Central memory CD8-positive, alpha-beta T cell (primary cell): ENCODE data around the gene TNIP1.

Experiments used
- ATAC-seq: fragments of 150-1000 bp; cut with Tn5 transposase; replicated peaks from 2 replicates; pipeline ENCODE4 v1.10.0; 2022; ENCODE audit warnings: mild to moderate bottlenecking, moderate FRiP score, moderate number of reproducible peaks; ENCODE audit not compliant: poor library complexity, severe bottlenecking; ENCODE audit errors: extremely low read depth
- DNase-seq, 2 donors: peaks; one replicate each; pipeline ENCODE4 v3.0.0; 2021; ENCODE audit warnings: low spot score in 2 of 2
- H3K27ac Mint-ChIP-seq: one replicate; pipeline ENCODE4 v1.8.0; 2022; ENCODE audit warnings: low read depth, mild to moderate bottlenecking, moderate library complexity, mixed read lengths
- H3K27me3 Mint-ChIP-seq: one replicate; pipeline ENCODE4 v1.8.0; 2022; ENCODE audit warnings: mixed read lengths
- H3K36me3 Mint-ChIP-seq: one replicate; pipeline ENCODE4 v1.8.0; 2022; ENCODE audit warnings: mild to moderate bottlenecking, moderate library complexity, mixed read lengths; ENCODE audit not compliant: insufficient read depth
- H3K4me1 Mint-ChIP-seq: one replicate; pipeline ENCODE4 v1.8.0; 2022; ENCODE audit warnings: mixed read lengths
- H3K4me3 Mint-ChIP-seq: one replicate; pipeline ENCODE4 v1.8.0; 2022; ENCODE audit warnings: mild to moderate bottlenecking, moderate library complexity, mixed read lengths
- H3K9me3 Mint-ChIP-seq: one replicate; pipeline ENCODE4 v1.8.0; 2022; ENCODE audit warnings: mixed read lengths

The TNIP1 gene

GRCh38 chr5:151115272-151115905 is 34.6 kb upstream of the TNIP1 start:
- ATAC-seq (peak; percentile 56), DNase-seq (peak; percentile 52 to 64)
- Mint-ChIP-seq H3K9me3 (no peaks in the 10 kb centered on the region), H3K4me1 (peaks cover 11% of the 10 kb centered on the region), H3K27me3 (no peaks in the 10 kb centered on the region), H3K36me3 (peaks cover 71% of the 10 kb centered on the region), H3K4me3 (no peak overlapping the region), H3K27ac (no peak overlapping the region)

GRCh38 chr5:151113651-151114050 is 32.8 kb upstream of the TNIP1 start:
- no peak for ATAC-seq
- no peaks in the 10 kb centered on the region for H3K9me3 Mint-ChIP-seq
- DNase-seq, result no peak
- no peak overlapping the region for H3K27ac Mint-ChIP-seq
- peaks cover 17% of the 10 kb centered on the region for H3K4me1 Mint-ChIP-seq
- no peaks in the 10 kb centered on the region for H3K27me3 Mint-ChIP-seq
- H3K4me3 Mint-ChIP-seq, result no peak overlapping the region
- peaks cover 63% of the 10 kb centered on the region for H3K36me3 Mint-ChIP-seq

- Mint-ChIP-seq H3K9me3 (no peaks in the 10 kb centered on the region), H3K4me1 (peaks cover 16% of the 10 kb centered on the region), H3K36me3 (peaks cover 63% of the 10 kb centered on the region), H3K4me3 (no peak overlapping the region), H3K27ac (no peak overlapping the region), H3K27me3 (no peaks in the 10 kb centered on the region)
- DNase-seq, result no peak
- ATAC-seq, result no peak
Observed at GRCh38 chr5:151110992-151111391, 30.2 kb upstream of the TNIP1 start.

DNA sequence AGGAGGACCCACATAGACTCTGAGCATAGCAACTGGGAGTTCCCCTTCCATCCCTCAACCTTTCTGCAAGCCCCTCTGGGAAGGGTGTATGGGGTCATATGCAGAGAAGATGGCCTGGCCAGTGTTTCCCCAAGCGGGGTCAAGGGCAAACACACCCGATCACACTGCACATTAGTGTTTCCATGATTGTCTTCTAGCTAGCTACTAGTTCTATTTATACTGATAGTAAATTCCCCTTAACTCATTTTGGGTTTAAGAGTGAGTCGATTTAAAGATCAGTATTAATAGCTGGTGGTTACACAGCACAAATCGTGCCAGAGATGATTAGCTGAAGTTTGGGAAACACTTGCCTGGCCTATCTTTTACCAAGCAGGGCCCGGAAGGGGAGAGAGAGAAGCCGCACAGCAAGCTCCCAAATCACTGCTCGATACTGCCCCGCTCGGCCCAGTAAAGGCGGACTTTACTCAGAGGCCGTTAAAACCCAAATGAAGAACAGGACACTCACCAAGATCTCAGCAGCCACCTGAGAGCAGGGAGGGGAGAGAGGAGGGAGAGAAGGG is 29.4 kb upstream of the TNIP1 start:
- ATAC-seq, result no peak
- H3K4me3 Mint-ChIP-seq, result no peak overlapping the region
- no peaks in the 10 kb centered on the region for H3K9me3 Mint-ChIP-seq

DNA sequence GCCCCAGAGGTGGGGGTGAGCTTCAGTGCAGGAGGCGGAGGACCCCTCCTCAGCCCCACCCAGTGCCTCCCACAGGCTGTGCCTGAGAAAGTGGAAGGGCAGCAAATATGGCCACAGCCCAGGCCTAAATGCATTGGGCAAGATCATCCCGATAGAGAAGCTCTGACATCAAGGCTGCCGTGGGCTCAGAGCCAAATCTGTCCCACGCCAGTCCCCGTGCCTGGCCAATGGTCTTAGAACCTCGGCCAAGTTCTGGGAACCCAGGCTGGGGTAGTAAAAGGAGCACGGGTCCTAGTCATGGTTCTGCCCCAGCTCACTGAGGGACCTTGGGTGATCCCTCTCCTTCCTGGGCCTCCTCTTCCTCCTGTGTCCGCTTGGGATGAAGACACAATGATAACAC is 27.7 kb upstream of the TNIP1 start:
- Mint-ChIP-seq H3K27ac (peak overlapping the region; percentile 1), H3K36me3 (peaks cover 61% of the 10 kb centered on the region), H3K9me3 (no peaks in the 10 kb centered on the region), H3K4me3 (no peak overlapping the region), H3K4me1 (peaks cover 23% of the 10 kb centered on the region), H3K27me3 (no peaks in the 10 kb centered on the region)
- DNase-seq (no peak), ATAC-seq (no peak)

More for the DNA sequence above, 29.4 kb upstream of the TNIP1 start:
- Mint-ChIP-seq H3K27me3 (no peaks in the 10 kb centered on the region), H3K36me3 (peaks cover 62% of the 10 kb centered on the region), H3K4me1 (peaks cover 17% of the 10 kb centered on the region), H3K27ac (peak overlapping the region; percentile 65)
- no peak for DNase-seq

DNA sequence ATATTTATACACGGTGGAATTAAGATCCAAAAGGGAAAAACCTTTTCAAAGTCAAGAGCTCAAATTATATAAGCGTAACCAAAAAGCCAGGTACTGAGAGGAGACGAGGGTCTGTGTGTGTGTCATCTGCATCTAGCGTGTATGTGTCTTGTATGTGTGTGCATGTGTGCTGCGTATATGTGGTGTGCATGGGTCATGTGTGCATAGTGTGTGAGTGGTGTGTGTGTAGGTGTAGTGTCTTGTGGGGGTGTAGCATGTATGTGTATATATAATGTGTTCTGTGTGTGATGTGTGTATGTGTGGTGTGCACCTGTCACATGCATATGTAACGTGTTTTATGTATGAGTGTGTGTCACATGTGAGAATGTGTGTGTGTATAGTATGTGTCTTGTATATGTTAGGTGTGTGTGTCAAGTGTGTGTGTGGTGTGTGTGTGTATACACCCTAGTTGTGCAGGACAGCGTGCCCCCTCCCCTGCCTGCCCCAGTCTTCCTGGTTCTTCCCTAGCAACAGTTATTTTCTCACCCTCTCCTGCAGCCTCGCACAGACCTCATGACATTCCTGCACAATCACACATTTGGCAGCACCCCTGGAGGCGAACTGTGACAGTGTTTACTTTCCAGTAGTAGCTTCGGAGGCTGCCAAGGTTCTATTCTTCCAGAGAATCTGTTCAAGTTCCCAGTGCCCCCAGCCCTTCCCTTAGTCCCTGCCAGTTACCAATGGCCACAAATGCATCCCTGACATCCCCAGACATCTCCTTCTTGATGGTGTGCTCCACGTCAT is 27.1 kb upstream of the TNIP1 start:
- Mint-ChIP-seq H3K27me3 (no peaks in the 10 kb centered on the region), H3K9me3 (no peaks in the 10 kb centered on the region), H3K27ac (peak overlapping the region; percentile 1), H3K4me1 (peaks cover 23% of the 10 kb centered on the region), H3K4me3 (no peak overlapping the region), H3K36me3 (peaks cover 64% of the 10 kb centered on the region)
- ATAC-seq, result no peak
- DNase-seq, result no peak

- Mint-ChIP-seq H3K27me3 (no peaks in the 10 kb centered on the region), H3K9me3 (no peaks in the 10 kb centered on the region), H3K36me3 (peaks cover 66% of the 10 kb centered on the region), H3K4me1 (peaks cover 23% of the 10 kb centered on the region), H3K4me3 (no peak overlapping the region), H3K27ac (peak overlapping the region; percentile 79)
- DNase-seq, result no peak
- ATAC-seq, result no peak
Observed at GRCh38 chr5:151107084-151107483, 26.2 kb upstream of the TNIP1 start.

DNA sequence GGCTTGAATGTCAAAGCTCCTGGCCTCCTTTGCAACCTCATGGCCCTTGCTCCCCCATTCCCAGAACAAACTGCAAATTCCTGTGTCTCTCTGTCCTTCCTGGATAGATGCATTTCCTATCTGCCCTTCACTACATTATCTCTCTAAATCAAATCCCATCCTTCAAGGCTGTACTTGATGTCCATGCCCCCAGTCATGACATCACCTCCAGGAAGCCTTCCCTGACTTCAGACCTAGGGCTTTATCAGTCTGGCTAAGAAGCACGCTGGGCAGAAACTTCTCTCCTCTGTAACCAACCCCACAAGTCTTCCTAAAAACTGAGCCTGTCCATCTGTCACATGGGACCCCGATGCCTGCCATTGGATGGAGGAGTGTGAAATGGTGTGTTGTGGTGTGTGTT is 25.7 kb upstream of the TNIP1 start:
- no peak for ATAC-seq

GRCh38 chr5:151106043-151106442 is 25.2 kb upstream of the TNIP1 start:
- H3K27me3 Mint-ChIP-seq, result no peaks in the 10 kb centered on the region
- DNase-seq (no peak), ATAC-seq (no peak)
- peaks cover 28% of the 10 kb centered on the region for H3K4me1 Mint-ChIP-seq
- peaks cover 68% of the 10 kb centered on the region for H3K36me3 Mint-ChIP-seq
- H3K27ac Mint-ChIP-seq, result peak overlapping the region; percentile 79
- H3K9me3 Mint-ChIP-seq, result no peaks in the 10 kb centered on the region
- no peak overlapping the region for H3K4me3 Mint-ChIP-seq

More for the DNA sequence above, 25.7 kb upstream of the TNIP1 start:
- H3K36me3 Mint-ChIP-seq, result peaks cover 67% of the 10 kb centered on the region
- peak overlapping the region; percentile 79 for H3K27ac Mint-ChIP-seq
- H3K4me1 Mint-ChIP-seq, result peaks cover 28% of the 10 kb centered on the region
- DNase-seq, result no peak
- no peaks in the 10 kb centered on the region for H3K9me3 Mint-ChIP-seq
- no peaks in the 10 kb centered on the region for H3K27me3 Mint-ChIP-seq
- H3K4me3 Mint-ChIP-seq, result no peak overlapping the region

DNA sequence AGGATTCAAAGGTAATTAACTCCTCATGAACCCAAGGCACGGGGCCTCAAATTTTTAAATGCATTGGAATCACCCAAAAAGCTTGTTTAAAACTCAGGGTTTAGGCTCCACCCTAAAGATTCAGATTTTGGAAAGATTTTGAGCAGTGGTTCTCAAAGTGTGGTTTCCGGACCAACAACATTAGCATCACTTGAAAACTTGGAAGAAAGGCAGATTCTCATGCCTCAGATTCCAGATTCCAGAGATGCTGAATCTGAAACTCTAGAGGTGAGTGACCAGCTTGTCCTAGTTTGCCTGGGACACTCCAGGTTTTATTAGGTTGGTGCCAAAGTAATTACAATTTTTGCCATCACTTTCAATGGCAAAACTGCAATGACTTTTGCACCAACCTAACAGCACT is 24.7 kb upstream of the TNIP1 start:
- Mint-ChIP-seq H3K27ac (no peak overlapping the region), H3K36me3 (peaks cover 67% of the 10 kb centered on the region), H3K4me1 (peaks cover 32% of the 10 kb centered on the region), H3K4me3 (no peak overlapping the region), H3K9me3 (no peaks in the 10 kb centered on the region), H3K27me3 (no peaks in the 10 kb centered on the region)
- no peak for DNase-seq
- no peak for ATAC-seq

GRCh38 chr5:151104795-151105194 is 24.0 kb upstream of the TNIP1 start:
- Mint-ChIP-seq H3K4me3 (no peak overlapping the region), H3K27ac (peak overlapping the region; percentile 65), H3K4me1 (peaks cover 32% of the 10 kb centered on the region), H3K9me3 (no peaks in the 10 kb centered on the region), H3K36me3 (peaks cover 71% of the 10 kb centered on the region), H3K27me3 (no peaks in the 10 kb centered on the region)
- DNase-seq (no peak), ATAC-seq (no peak)

DNA sequence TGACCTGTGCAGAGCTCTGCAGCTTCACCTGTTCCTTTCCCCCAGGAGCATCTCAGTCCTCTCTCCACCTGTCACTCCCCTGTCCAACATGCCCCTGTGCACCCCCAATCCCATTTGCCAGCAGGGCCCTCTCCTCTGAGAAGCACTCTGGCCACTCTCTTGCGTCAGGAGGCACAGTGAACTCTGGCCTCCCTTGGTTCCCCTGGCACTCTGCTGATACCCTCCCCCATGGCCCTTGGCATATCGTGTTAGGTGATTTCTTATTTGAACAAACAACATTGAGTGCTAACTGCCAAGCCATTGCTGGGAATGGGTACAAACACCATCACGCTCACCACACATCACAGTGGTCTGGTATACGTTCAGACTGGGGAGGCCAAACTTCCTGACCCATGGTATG is 20.9 kb upstream of the TNIP1 start:
- no peaks in the 10 kb centered on the region for H3K27me3 Mint-ChIP-seq
- H3K4me1 Mint-ChIP-seq, result peaks cover 59% of the 10 kb centered on the region
- H3K27ac Mint-ChIP-seq, result peak overlapping the region; percentile 74
- no peak overlapping the region for H3K4me3 Mint-ChIP-seq
- H3K36me3 Mint-ChIP-seq, result peaks cover 49% of the 10 kb centered on the region
- ATAC-seq (no peak), DNase-seq (no peak)
- H3K9me3 Mint-ChIP-seq, result no peaks in the 10 kb centered on the region

- no peaks in the 10 kb centered on the region for H3K9me3 Mint-ChIP-seq
- no peaks in the 10 kb centered on the region for H3K27me3 Mint-ChIP-seq
- peak overlapping the region; percentile 74 for H3K27ac Mint-ChIP-seq
- H3K36me3 Mint-ChIP-seq, result peaks cover 44% of the 10 kb centered on the region
- peaks cover 59% of the 10 kb centered on the region for H3K4me1 Mint-ChIP-seq
- DNase-seq (no peak), ATAC-seq (no peak)
- H3K4me3 Mint-ChIP-seq, result no peak overlapping the region
Observed at GRCh38 chr5:151101151-151101550, 20.3 kb upstream of the TNIP1 start.
